ENCODE data around the gene EGFL8. TPM values are rescaled to one million over a fixed set of nuclear protein-coding genes. Genes with fewer than 3 reads are reported as not detected.

EGFL8 gene
- total and polyA plus RNA-seq, 9 of the 15 experiments (the other 6 are each of a cell fraction or from before 2014, with no cell fraction given), result 2.2 to 47.4 (median 14.2) TPM

DNA sequence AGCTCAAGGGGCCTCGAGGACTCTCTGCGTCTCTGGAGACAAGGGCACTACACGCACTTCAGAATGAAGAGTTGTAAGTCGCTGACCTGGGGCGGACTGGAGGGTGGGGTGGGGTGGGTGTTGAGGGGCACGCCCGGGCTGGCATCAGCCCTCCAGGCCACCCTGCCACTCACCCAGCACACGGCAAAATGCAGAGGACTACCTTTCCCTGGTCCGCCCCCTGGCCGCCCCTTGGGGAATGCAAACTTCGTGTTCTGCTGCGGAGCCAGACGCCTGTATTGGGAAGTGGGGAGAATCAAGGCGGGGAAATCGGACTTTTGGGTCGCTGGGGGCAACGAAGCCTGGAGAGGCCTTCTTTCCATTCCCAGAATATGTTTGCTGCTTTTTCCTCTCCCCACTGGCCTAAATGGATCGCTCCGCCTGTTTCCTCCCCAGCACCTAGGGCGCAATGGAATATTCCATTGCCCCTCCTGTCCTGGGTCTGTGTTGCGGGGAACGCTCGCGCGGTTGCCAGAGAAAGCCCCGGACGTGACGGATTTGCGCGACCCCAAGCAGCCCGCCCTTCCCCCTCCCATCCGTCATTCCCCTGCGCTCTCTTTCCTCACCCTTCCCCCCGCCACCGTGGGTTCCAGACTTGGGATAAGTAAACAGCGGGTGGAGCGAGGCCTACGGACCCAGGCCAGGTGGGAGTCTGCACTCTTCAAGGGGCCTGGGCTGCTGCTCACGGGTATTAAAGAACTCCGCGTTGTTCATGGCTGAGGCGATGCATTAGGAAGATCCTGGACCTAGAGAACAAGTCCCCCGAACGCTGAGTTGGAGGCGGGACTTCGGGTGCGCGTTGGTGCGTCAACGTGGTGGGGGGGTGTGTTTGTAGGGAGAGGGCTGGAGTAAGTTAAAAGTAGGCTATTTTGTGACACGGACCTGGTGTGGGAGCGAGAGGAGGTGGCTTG is 10.6 kb upstream of the EGFL8 start, which contains the start of gene PPT2 (continued):
- TF ChIP-seq, protein P1, sequence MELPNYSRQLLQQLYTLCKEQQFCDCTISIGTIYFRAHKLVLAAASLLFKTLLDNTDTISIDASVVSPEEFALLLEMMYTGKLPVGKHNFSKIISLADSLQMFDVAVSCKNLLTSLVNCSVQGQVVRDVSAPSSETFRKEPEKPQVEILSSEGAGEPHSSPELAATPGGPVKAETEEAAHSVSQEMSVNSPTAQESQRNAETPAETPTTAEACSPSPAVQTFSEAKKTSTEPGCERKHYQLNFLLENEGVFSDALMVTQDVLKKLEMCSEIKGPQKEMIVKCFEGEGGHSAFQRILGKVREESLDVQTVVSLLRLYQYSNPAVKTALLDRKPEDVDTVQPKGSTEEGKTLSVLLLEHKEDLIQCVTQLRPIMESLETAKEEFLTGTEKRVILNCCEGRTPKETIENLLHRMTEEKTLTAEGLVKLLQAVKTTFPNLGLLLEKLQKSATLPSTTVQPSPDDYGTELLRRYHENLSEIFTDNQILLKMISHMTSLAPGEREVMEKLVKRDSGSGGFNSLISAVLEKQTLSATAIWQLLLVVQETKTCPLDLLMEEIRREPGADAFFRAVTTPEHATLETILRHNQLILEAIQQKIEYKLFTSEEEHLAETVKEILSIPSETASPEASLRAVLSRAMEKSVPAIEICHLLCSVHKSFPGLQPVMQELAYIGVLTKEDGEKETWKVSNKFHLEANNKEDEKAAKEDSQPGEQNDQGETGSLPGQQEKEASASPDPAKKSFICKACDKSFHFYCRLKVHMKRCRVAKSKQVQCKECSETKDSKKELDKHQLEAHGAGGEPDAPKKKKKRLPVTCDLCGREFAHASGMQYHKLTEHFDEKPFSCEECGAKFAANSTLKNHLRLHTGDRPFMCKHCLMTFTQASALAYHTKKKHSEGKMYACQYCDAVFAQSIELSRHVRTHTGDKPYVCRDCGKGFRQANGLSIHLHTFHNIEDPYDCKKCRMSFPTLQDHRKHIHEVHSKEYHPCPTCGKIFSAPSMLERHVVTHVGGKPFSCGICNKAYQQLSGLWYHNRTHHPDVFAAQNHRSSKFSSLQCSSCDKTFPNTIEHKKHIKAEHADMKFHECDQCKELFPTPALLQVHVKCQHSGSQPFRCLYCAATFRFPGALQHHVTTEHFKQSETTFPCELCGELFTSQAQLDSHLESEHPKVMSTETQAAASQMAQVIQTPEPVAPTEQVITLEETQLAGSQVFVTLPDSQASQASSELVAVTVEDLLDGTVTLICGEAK (IDR thresholded peaks at IDR 0.05), result peak; percentile 86
- TF ChIP-seq, protein P1 (CRISPR knock-in tag; IDR thresholded peaks at IDR 0.05), result no peak
- no peak for TF ChIP-seq POLR3G (IDR thresholded peaks at IDR 0.05; ENCODE audit: extremely low read depth, insufficient read length, insufficient replicate concordance)
- TF ChIP-seq LARP7 (IDR thresholded peaks at IDR 0.05), result 0 out of 2 replicates have a peak, but pooled peaks have one; percentile 69
- TF ChIP-seq, protein P2, sequence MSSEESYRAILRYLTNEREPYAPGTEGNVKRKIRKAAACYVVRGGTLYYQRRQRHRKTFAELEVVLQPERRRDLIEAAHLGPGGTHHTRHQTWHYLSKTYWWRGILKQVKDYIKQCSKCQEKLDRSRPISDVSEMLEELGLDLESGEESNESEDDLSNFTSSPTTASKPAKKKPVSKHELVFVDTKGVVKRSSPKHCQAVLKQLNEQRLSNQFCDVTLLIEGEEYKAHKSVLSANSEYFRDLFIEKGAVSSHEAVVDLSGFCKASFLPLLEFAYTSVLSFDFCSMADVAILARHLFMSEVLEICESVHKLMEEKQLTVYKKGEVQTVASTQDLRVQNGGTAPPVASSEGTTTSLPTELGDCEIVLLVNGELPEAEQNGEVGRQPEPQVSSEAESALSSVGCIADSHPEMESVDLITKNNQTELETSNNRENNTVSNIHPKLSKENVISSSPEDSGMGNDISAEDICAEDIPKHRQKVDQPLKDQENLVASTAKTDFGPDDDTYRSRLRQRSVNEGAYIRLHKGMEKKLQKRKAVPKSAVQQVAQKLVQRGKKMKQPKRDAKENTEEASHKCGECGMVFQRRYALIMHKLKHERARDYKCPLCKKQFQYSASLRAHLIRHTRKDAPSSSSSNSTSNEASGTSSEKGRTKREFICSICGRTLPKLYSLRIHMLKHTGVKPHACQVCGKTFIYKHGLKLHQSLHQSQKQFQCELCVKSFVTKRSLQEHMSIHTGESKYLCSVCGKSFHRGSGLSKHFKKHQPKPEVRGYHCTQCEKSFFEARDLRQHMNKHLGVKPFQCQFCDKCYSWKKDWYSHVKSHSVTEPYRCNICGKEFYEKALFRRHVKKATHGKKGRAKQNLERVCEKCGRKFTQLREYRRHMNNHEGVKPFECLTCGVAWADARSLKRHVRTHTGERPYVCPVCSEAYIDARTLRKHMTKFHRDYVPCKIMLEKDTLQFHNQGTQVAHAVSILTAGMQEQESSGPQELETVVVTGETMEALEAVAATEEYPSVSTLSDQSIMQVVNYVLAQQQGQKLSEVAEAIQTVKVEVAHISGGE (CRISPR knock-in tag; IDR thresholded peaks at IDR 0.05), result peak in 1 of 3 experiments; percentile 73; a peak in 2 of 6 replicates
- TF ChIP-seq ZBTB8A (IDR thresholded peaks at IDR 0.05; ENCODE audit: partially characterized antibody), result no peak
- TF ChIP-seq RBM14 (IDR thresholded peaks at IDR 0.05; ENCODE audit: borderline replicate concordance, insufficient read depth, low read depth, low read length), result no peak
- peak; percentile 92 for TF ChIP-seq TCF7L2 (IDR thresholded peaks at IDR 0.05; ENCODE audit: low read depth, low read length)
- TF ChIP-seq XRCC4 (IDR thresholded peaks at IDR 0.05; ENCODE audit: extremely low read depth, insufficient read depth, insufficient read length), result no peak
- TF ChIP-seq NONO (IDR thresholded peaks at IDR 0.05; ENCODE audit: low read depth in 2 of 2, low read length in 1 of 2), result peak in 1 of 2 experiments; percentile 98; a peak in 2 of 4 replicates
- TF ChIP-seq, protein P3, sequence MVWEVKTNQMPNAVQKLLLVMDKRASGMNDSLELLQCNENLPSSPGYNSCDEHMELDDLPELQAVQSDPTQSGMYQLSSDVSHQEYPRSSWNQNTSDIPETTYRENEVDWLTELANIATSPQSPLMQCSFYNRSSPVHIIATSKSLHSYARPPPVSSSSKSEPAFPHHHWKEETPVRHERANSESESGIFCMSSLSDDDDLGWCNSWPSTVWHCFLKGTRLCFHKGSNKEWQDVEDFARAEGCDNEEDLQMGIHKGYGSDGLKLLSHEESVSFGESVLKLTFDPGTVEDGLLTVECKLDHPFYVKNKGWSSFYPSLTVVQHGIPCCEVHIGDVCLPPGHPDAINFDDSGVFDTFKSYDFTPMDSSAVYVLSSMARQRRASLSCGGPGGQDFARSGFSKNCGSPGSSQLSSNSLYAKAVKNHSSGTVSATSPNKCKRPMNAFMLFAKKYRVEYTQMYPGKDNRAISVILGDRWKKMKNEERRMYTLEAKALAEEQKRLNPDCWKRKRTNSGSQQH (CRISPR knock-in tag; IDR thresholded peaks at IDR 0.05), result peak; percentile 20; the same call in 1 of the 2 replicates

Data from K562 (cell line).